Measurements from ENCODE around the gene SMTN.
"Not testable (repeated sequence)": the region's sequence is repeated elsewhere in the genome, so short reads cannot be mapped to it uniquely, and the experiment has no call there.

The SMTN gene

GRCh38 chr22:31068970-31069369 lies 12.1 kb upstream of the SMTN start:
- no peak for DNase-seq (ENCODE audit: low read depth, low spot score)

GRCh38 chr22:31069691-31070314 lies 11.3 kb upstream of the SMTN start:
- DNase-seq (ENCODE audit: low read depth, low spot score); H3K4me3 ChIP-seq (ENCODE audit: low read length): not testable (repeated sequence)

More at GRCh38 chr22:31068970-31069369, 12.1 kb upstream of the SMTN start:
- H3K4me3 ChIP-seq (ENCODE audit: low read length): no peak overlapping the region

- DNase-seq (ENCODE audit: low read depth, low spot score); H3K4me3 ChIP-seq (ENCODE audit: low read length): not testable (repeated sequence)
Observed at GRCh38 chr22:31073125-31073524, 8.0 kb upstream of the SMTN start.

- DNase-seq (ENCODE audit: low read depth, low spot score); H3K4me3 ChIP-seq (ENCODE audit: low read length): not testable (repeated sequence)
Observed at GRCh38 chr22:31073545-31074145, 7.5 kb upstream of the SMTN start.

GRCh38 chr22:31075961-31076360 lies 5.2 kb upstream of the SMTN start:
- DNase-seq (ENCODE audit: low read depth, low spot score): no peak
- no peak overlapping the region for H3K4me3 ChIP-seq (ENCODE audit: low read length)

GRCh38 chr22:31077681-31078080 lies 3.4 kb upstream of the SMTN start:
- no peak overlapping the region for H3K4me3 ChIP-seq (ENCODE audit: low read length)
- no peak for DNase-seq (ENCODE audit: low read depth, low spot score)

GRCh38 chr22:31078389-31078788 lies 2.7 kb upstream of the SMTN start:
- not testable (repeated sequence) for DNase-seq (ENCODE audit: low read depth, low spot score); H3K4me3 ChIP-seq (ENCODE audit: low read length)

- DNase-seq (ENCODE audit: low read depth, low spot score): no peak
- no peak overlapping the region for H3K4me3 ChIP-seq (ENCODE audit: low read length)
Observed at GRCh38 chr22:31079095-31079642, 1.9 kb upstream of the SMTN start.

- DNase-seq (ENCODE audit: low read depth, low spot score): no peak
- H3K4me3 ChIP-seq (ENCODE audit: low read length): peak overlapping the region; percentile 70
Observed at GRCh38 chr22:31080164-31080847, 812 bp upstream of the SMTN start.

- DNase-seq (ENCODE audit: low read depth, low spot score): no peak
- H3K4me3 ChIP-seq (ENCODE audit: low read length): peak overlapping the region; percentile 70
Observed at GRCh38 chr22:31081963-31082605, 966 bp downstream of the SMTN start.

GRCh38 chr22:31082606-31083376 lies 1.7 kb downstream of the SMTN start:
- H3K4me3 ChIP-seq (ENCODE audit: low read length): no peak overlapping the region
- DNase-seq (ENCODE audit: low read depth, low spot score): peak; percentile 76

- no peak overlapping the region for H3K4me3 ChIP-seq (ENCODE audit: low read length)
- no peak for DNase-seq (ENCODE audit: low read depth, low spot score)
Observed at GRCh38 chr22:31083377-31083768, 2.3 kb downstream of the SMTN start.

- no peak for DNase-seq (ENCODE audit: low read depth, low spot score)
- peak overlapping the region; percentile 85 for H3K4me3 ChIP-seq (ENCODE audit: low read length)
Observed at GRCh38 chr22:31083923-31084810, 3.0 kb downstream of the SMTN start.

GRCh38 chr22:31084811-31085492 lies 3.8 kb downstream of the SMTN start:
- peak overlapping the region; percentile 85 for H3K4me3 ChIP-seq (ENCODE audit: low read length)
- peak; percentile 64 for DNase-seq (ENCODE audit: low read depth, low spot score)

- peak overlapping the region; percentile 85 for H3K4me3 ChIP-seq (ENCODE audit: low read length)
- no peak for DNase-seq (ENCODE audit: low read depth, low spot score)
Observed at GRCh38 chr22:31085493-31085824, 4.3 kb downstream of the SMTN start.

- no peak overlapping the region for H3K4me3 ChIP-seq (ENCODE audit: low read length)
- no peak for DNase-seq (ENCODE audit: low read depth, low spot score)
Observed at GRCh38 chr22:31085928-31086327, 4.8 kb downstream of the SMTN start.

- H3K4me3 ChIP-seq (ENCODE audit: low read length): no peak overlapping the region
- no peak for DNase-seq (ENCODE audit: low read depth, low spot score)
Observed at GRCh38 chr22:31086703-31087330, 5.7 kb downstream of the SMTN start.
